Measurements from ENCODE around the gene ZNF516. TPM values are rescaled to one million over a fixed set of nuclear protein-coding genes. Genes with fewer than 3 reads are reported as not detected.

The ZNF516 gene
- total and polyA plus RNA-seq, 7 donors = 2.1 to 29.9 (median 24.3) TPM

- DNase-seq = no peak
- Histone ChIP-seq H3K27ac (peak overlapping the region in 2 of 4 donors; percentile 56 to 60), H3K9me3 (no peaks in the 10 kb centered on the region), H3K27me3 (no peaks in the 10 kb centered on the region), H3K4me3 (no peak overlapping the region), H3K4me1 (peaks cover 0 to 20% (median 10%) of the 10 kb centered on the region in 4 donors), H3K36me3 (no peaks in the 10 kb centered on the region)
- 62 to 73% methylated on average over 3 of the region's 3 CpGs for WGBS, 2 donors
- intact Hi-C loops (cut with DNase I) = no loop called here
- TF ChIP-seq POLR2AphosphoS5 (IDR thresholded peaks at IDR 0.05) (no peak), EP300 (IDR thresholded peaks at IDR 0.05) (no peak), CTCF (IDR thresholded peaks at IDR 0.05) (no peak), POLR2A (IDR thresholded peaks at IDR 0.05) (no peak)
These were observed 30.9 kb upstream of the ZNF516 start for GRCh38 chr18:76525911-76526310.

DNA sequence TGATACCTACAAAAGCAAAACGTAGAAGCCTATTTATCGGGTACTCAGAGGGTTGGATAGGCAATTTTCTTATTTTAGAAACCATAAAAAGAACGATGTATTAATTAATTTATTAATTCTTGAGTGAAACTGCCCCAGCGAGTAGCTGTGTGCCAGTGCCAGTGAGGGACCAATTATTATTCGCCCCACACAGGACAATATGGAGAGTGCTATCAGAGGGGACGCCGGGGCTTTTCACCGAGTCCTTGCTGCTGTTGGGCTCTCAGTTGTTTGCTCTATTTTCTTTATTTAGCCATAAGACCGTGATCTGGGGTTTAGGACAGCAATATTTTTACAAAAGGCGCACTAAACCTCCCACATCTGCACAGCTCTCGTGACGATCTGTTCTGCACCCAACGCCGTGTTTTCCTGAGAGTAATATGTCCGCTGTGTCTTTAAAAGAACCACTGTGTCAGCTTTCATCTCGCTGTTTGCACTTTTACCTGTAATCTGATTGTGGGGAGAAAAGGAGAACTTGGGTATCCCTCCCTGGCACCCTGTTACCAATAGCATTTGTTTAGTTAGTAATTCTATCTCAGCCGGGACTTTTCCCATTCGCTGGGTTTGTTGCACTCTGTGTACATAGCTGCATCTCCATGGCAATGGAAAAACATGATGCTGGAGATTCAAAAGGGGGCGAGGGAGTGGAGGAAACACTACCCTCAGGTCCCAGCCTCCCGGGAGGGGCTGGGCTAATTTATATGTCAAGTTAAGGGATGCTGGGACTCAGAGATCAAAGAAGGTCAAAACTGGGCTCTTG is 30.1 kb upstream of the ZNF516 start:
- peak overlapping the region; percentile 9 to 42 (median 36) for H3K4me3 ChIP-seq
- intact Hi-C loops (cut with DNase I) = no loop called here
- H3K36me3 ChIP-seq = no peaks in the 10 kb centered on the region
- peak overlapping the region in 3 of 4 donors; percentile 48 to 60 (median 56) for H3K27ac ChIP-seq
- peaks cover 0 to 20% (median 10%) of the 10 kb centered on the region in 4 donors for H3K4me1 ChIP-seq
- WGBS, 2 donors = 19 to 44% methylated on average over 20 of the region's 20 CpGs
- no peak for TF ChIP-seq CTCF (IDR thresholded peaks at IDR 0.05)
- TF ChIP-seq POLR2A (IDR thresholded peaks at IDR 0.05) = no peak
- peak in 2 of 4 donors; percentile 9 to 41 for TF ChIP-seq POLR2AphosphoS5 (IDR thresholded peaks at IDR 0.05)
- no peak for TF ChIP-seq EP300 (IDR thresholded peaks at IDR 0.05)
- H3K9me3 ChIP-seq = no peaks in the 10 kb centered on the region
- no peak for DNase-seq
- H3K27me3 ChIP-seq = no peaks in the 10 kb centered on the region

- no peaks in the 10 kb centered on the region for H3K9me3 ChIP-seq
- peak overlapping the region in 1 of 4 donors; percentile 60 for H3K27ac ChIP-seq
- H3K4me3 ChIP-seq = peak overlapping the region in 1 of 4 donors; percentile 41
- H3K27me3 ChIP-seq = no peaks in the 10 kb centered on the region
- no peak for DNase-seq
- no peak for TF ChIP-seq POLR2A (IDR thresholded peaks at IDR 0.05)
- TF ChIP-seq CTCF (IDR thresholded peaks at IDR 0.05) = no peak
- H3K4me1 ChIP-seq = peaks cover 0 to 19% (median 10%) of the 10 kb centered on the region in 4 donors
- WGBS, 2 donors = 56 to 84% methylated on average over 2 of the region's 2 CpGs
- no peaks in the 10 kb centered on the region for H3K36me3 ChIP-seq
- intact Hi-C loops (cut with DNase I) = no loop called here
These were observed 29.4 kb upstream of the ZNF516 start for GRCh38 chr18:76524477-76524876.

DNA sequence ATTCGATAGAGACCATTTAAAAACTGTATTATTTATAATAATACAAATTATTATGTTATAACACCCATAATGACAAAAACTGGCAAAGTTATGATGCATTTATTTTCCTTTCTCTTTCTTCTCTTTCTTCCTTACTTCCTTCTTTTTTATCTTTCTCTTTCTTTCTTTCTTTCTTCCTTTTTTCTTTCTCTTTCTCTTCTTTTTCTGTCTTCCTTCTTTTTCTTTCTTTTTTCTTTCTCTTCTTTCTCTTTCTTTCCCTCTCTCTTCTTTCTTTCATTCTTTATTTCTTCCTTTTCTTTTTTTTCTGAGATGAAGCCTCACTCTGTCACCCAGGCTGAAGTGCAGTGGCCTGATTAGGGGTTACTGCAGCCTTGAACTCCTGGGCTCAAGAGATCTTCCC is 27.5 kb upstream of the ZNF516 start:
- 92 to 93% methylated on average over 1 of the region's 1 CpG for WGBS, 2 donors
- Histone ChIP-seq H3K27me3 (peaks cover 0 to 4% (median 0%) of the 10 kb centered on the region in 3 donors), H3K27ac (no peak overlapping the region), H3K9me3 (no peaks in the 10 kb centered on the region), H3K36me3 (no peaks in the 10 kb centered on the region), H3K4me3 (no peak overlapping the region), H3K4me1 (no peaks in the 10 kb centered on the region)
- TF ChIP-seq CTCF (IDR thresholded peaks at IDR 0.05) (no peak), EP300 (IDR thresholded peaks at IDR 0.05) (no peak), POLR2A (IDR thresholded peaks at IDR 0.05) (no peak), POLR2AphosphoS5 (IDR thresholded peaks at IDR 0.05) (no peak)
- DNase-seq = no peak
- intact Hi-C loops (cut with DNase I) = no loop called here

All from sigmoid colon (tissue), 7 donors.